ENCODE measurements around the gene PSMB2.

PSMB2 gene

GRCh38 chr1:35556484-35557117, 84.7 kb downstream of the PSMB2 start:
- no peak for DNase-seq (ENCODE audit: low read depth in 3 of 3)

- DNase-seq (ENCODE audit: low read depth in 3 of 3) = no peak
These were observed 85.5 kb downstream of the PSMB2 start for GRCh38 chr1:35555601-35556477.

GRCh38 chr1:35555212-35555584, 86.1 kb downstream of the PSMB2 start:
- no peak for DNase-seq (ENCODE audit: low read depth in 3 of 3)

GRCh38 chr1:35554266-35555211, 86.8 kb downstream of the PSMB2 start:
- DNase-seq (ENCODE audit: low read depth in 3 of 3) = no peak

GRCh38 chr1:35553851-35554250, 87.5 kb downstream of the PSMB2 start:
- DNase-seq (ENCODE audit: low read depth in 3 of 3) = no peak

Data from stimulated activated CD4-positive, alpha-beta T cell treated with anti-CD3 and anti-CD28 coated beads, TNF-alpha, amount 100 ng/mL, for 48 hours (primary cell).